Activated CD8-positive, alpha-beta memory T cell treated with anti-CD3 and anti-CD28 coated beads, Interleukin-2, amount 10 ng/mL, durations not matched to agents 7 days and 5 days (primary cell): ENCODE results near the gene IRS2. TPM values are rescaled to one million over a fixed set of nuclear protein-coding genes. Genes with fewer than 3 reads are reported as not detected.

Source experiments
- ATAC-seq: fragments of 150-1000 bp; cut with Tn5 transposase; one replicate; pipeline ENCODE4 v1.10.0; 2021; ENCODE audit warnings: moderate library complexity
- CTCF ChIA-PET: fragments of 350-600 bp; sonication (Branson Sonifier 250); formaldehyde crosslinking; loops from one replicate; lab custom pipeline; 2021; ENCODE audit warnings: antibody characterized with exemption; lab: Charles Lee
- DNase-seq: peaks from one replicate; pipeline ENCODE4 v3.0.0-alpha.2; 2020
- H3K27ac Mint-ChIP-seq: one replicate; pipeline ENCODE4 v1.8.0; 2021; ENCODE audit warnings: mild to moderate bottlenecking, mixed read lengths
- H3K27me3 Mint-ChIP-seq: one replicate; pipeline ENCODE4 v1.8.0; 2021; ENCODE audit warnings: mixed read lengths
- H3K36me3 Mint-ChIP-seq: one replicate; pipeline ENCODE4 v1.8.0; 2021; ENCODE audit warnings: mild to moderate bottlenecking, mixed read lengths
- H3K4me1 Mint-ChIP-seq: one replicate; pipeline ENCODE4 v1.8.0; 2021; ENCODE audit warnings: mixed read lengths
- H3K4me3 Mint-ChIP-seq: one replicate; pipeline ENCODE4 v1.8.0; 2021; ENCODE audit warnings: mild to moderate bottlenecking, moderate library complexity, mixed read lengths
- H3K9me3 Mint-ChIP-seq: one replicate; pipeline ENCODE4 v1.8.0; 2022; ENCODE audit warnings: low read depth, mixed read lengths
- total RNA-seq, 2 experiments: library from RNA; stranded (reverse); gene quantifications; one replicate each; pipeline ENCODE4 v1.2.3, GENCODE V29; 2021

IRS2 gene
- total RNA-seq, 2 experiments from 2014 or later = 1.6 to 2.0 TPM

DNA sequence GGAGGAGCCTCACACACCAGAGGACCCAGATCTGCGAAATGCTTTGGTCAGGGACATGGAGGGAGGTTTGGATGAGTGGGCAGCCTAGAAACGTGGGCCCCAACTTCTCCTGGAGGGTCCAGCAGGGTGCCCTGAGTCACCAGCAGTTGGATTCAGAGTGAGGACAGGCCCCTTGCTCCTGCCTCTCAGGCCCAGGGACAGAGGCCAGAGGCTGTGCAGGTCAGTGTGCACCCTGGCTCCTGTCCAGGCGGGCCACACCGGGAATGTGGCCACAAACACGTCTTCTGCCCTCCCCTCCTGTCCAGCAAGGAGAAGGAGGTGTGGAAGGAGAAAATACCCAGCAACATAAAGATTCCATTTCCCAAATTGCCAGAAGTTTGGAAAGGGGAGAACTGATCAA lies 19.4 kb downstream of the IRS2 start:
- Mint-ChIP-seq H3K36me3 (no peaks in the 10 kb centered on the region), H3K27me3 (no peaks in the 10 kb centered on the region), H3K4me1 (peaks cover 5% of the 10 kb centered on the region), H3K27ac (no peak overlapping the region), H3K9me3 (no peaks in the 10 kb centered on the region), H3K4me3 (no peak overlapping the region)
- CTCF ChIA-PET = no interaction called here
- ATAC-seq = no peak
- no peak for DNase-seq

DNA sequence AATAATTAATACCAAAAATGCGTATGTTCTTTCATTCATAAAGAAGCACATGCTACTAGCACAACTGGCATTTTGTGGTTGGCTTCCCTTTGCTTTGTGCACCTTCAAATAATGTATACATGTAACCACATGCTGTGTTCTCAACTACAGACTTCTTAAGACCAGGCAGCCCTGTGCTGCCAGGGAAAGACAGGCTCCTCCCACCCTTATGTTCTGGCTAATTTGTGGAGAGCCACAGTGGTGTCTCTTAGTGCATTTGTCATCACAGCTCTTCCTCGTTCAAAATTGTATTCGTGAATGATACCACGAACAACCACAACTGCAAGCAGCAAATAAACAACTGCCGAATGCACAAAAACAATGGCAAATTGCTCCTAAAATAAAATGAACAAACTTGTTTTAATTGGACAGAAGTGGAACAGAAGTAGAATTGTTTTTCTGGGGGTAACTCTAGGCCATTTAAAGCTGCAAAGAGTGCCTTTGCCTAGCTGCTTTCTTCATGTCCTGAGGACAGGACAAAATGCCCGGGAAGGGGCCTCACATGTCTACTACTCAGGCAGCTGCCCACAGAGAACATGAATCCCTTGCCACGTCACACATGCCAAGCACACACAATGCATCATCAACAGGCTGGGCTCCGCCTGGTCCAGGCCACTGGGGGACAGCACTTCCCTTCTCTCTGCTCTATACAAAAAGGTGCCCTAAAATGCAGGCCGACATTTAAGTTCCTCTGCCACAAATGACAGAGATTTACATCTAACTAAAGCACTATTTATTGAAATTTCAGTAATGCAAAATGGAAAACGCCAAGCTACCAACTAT lies 21.7 kb downstream of the IRS2 start:
- CTCF ChIA-PET = interaction anchor here (1.0 kb wide), 1 partner anchor 20 kb away, joined by 4 read pairs; no protein-coding TSS in a partner anchor
- no peaks in the 10 kb centered on the region for H3K27me3 Mint-ChIP-seq
- no peak overlapping the region for H3K4me3 Mint-ChIP-seq
- no peaks in the 10 kb centered on the region for H3K36me3 Mint-ChIP-seq
- no peak overlapping the region for H3K27ac Mint-ChIP-seq
- H3K4me1 Mint-ChIP-seq = peaks cover 5% of the 10 kb centered on the region
- no peaks in the 10 kb centered on the region for H3K9me3 Mint-ChIP-seq
- ATAC-seq (peak; percentile 60), DNase-seq (no peak)

DNA sequence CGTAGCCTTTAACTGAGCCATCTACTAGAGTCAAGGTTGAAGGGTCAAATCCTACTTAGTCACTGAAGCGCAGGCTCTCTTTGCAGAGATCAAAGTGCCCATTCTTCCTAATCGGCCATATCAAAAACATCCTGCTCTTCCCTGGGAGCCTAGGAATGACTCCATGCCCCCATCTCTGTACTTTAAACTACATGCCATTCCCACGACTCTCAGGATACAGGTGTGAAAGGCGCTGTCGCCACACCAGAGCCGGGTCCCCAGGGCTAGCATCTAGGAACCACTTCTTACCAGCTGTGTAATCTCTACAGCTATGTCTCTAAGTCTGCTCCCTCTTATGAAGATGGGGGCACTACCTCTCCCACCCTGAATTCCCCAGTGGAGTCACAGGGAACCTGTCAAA lies 22.3 kb downstream of the IRS2 start:
- Mint-ChIP-seq H3K4me3 (no peak overlapping the region), H3K9me3 (no peaks in the 10 kb centered on the region), H3K36me3 (no peaks in the 10 kb centered on the region), H3K4me1 (peaks cover 5% of the 10 kb centered on the region), H3K27ac (no peak overlapping the region), H3K27me3 (no peaks in the 10 kb centered on the region)
- no peak for DNase-seq
- ATAC-seq = no peak
- CTCF ChIA-PET = interaction anchor here (1.3 kb wide), 1 partner anchor 20 kb away, joined by 3 read pairs; no protein-coding TSS in a partner anchor

DNA sequence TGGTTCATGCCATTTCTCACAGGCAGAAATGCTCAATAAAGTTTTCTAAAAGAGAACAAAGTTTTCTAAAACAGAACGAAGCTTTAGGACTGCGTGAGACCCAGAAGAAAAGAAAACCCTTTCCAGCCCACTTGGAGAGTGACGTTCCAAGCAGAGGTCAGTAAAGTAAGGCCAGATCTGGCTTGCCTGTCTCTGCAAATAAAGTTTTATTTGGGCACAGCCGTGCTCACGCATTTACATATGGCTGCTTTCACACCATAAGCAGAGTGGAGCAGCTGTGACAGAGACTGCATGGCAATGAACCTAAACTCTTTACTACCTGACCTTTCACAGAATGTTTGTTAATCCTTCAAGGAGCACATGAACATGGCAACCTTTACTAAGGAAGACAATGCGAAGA lies 23.6 kb downstream of the IRS2 start:
- H3K36me3 Mint-ChIP-seq = no peaks in the 10 kb centered on the region
- no peaks in the 10 kb centered on the region for H3K27me3 Mint-ChIP-seq
- CTCF ChIA-PET = interaction anchor here (1.3 kb wide), 1 partner anchor 19 kb away, joined by 3 read pairs; no protein-coding TSS in a partner anchor
- ATAC-seq = no peak
- H3K27ac Mint-ChIP-seq = no peak overlapping the region
- no peaks in the 10 kb centered on the region for H3K9me3 Mint-ChIP-seq
- DNase-seq = no peak
- H3K4me3 Mint-ChIP-seq = no peak overlapping the region
- H3K4me1 Mint-ChIP-seq = peaks cover 5% of the 10 kb centered on the region

DNA sequence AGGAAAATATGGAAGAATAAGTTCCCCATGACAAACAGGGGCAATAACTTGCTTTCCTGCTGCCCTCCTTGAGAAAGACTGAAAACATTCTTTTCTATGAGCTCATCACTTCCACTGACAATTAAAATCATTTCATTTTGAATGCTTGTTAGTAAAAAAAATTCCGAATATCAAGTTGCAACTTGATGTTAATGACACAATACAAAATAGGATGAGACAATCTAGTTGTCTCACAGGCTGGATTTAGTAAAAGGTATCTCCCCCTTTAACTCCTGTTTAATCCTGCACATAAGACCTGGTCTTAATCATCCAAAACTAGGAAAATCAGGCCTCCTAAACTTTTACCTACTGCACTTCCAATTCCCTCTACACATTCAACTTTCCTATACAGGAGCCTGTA lies 24.7 kb downstream of the IRS2 start:
- H3K9me3 Mint-ChIP-seq = no peaks in the 10 kb centered on the region
- H3K4me3 Mint-ChIP-seq = no peak overlapping the region
- CTCF ChIA-PET = no interaction called here
- H3K27me3 Mint-ChIP-seq = no peaks in the 10 kb centered on the region
- H3K36me3 Mint-ChIP-seq = no peaks in the 10 kb centered on the region
- no peak for DNase-seq
- H3K27ac Mint-ChIP-seq = no peak overlapping the region
- no peak for ATAC-seq
- peaks cover 5% of the 10 kb centered on the region for H3K4me1 Mint-ChIP-seq

DNA sequence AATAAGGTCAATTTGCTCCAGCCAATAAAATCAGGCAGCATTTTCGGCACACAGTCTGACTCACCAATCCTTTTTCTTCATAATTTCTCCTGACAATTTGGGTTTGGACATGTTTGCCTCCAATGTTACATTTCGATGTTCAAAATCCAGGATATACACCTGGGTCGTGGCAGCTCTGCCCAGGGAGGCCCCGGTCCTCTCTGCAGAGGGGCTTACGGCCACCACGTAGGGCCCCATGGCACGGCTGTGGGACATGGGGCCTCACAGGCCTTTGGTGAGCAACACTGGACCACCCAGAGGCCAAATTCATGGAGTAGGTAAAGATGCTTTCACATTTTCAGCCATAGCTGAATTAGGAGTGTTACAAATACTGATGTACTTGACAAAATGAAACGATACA lies 25.4 kb downstream of the IRS2 start:
- Mint-ChIP-seq H3K27ac (no peak overlapping the region), H3K4me1 (peaks cover 5% of the 10 kb centered on the region), H3K4me3 (no peak overlapping the region), H3K27me3 (no peaks in the 10 kb centered on the region), H3K36me3 (no peaks in the 10 kb centered on the region), H3K9me3 (no peaks in the 10 kb centered on the region)
- ATAC-seq (no peak), DNase-seq (no peak)
- CTCF ChIA-PET = no interaction called here

DNA sequence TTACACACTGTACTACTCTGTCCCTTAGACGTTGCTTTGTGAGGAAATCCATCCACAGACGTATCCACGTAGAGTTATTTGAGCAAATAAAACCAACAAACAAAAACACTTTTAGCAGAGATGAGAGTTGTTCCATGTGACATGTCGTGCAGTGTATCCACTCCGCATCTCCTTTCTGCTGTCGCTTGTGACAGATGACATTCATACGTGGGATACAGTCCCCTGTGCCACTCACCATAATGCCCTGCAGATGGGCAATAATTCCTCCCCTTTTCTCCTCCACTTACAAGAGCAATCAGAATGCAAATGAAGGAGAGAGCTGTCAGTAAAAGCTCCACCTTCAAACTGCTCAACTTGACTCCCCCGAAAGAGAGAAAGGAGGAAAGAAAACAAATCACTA lies 26.0 kb downstream of the IRS2 start:
- H3K27ac Mint-ChIP-seq = no peak overlapping the region
- DNase-seq = no peak
- peaks cover 5% of the 10 kb centered on the region for H3K4me1 Mint-ChIP-seq
- H3K27me3 Mint-ChIP-seq = no peaks in the 10 kb centered on the region
- no peak overlapping the region for H3K4me3 Mint-ChIP-seq
- H3K9me3 Mint-ChIP-seq = no peaks in the 10 kb centered on the region
- ATAC-seq = no peak
- CTCF ChIA-PET = no interaction called here
- H3K36me3 Mint-ChIP-seq = no peaks in the 10 kb centered on the region

DNA sequence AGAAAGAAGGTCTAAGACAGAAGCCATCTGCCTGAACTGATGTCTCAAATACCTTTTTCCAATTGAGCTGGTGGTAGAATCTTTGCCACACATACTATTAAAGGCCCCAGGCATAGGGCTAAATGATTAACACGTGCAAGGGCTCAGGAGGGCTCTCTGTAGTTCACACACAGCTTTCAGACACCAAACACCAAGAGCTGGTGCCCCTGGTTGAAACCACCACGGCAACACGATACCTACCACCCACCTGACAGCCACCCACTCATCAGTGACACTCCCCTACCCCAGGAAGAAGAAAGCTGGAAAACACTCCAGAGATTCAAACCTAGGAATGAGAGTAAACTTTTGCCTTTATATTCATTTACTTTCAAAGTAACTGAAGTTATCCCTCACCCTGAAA lies 26.8 kb downstream of the IRS2 start:
- DNase-seq = no peak
- no peak overlapping the region for H3K27ac Mint-ChIP-seq
- peaks cover 2% of the 10 kb centered on the region for H3K4me1 Mint-ChIP-seq
- H3K27me3 Mint-ChIP-seq = no peaks in the 10 kb centered on the region
- H3K9me3 Mint-ChIP-seq = no peaks in the 10 kb centered on the region
- H3K4me3 Mint-ChIP-seq = no peak overlapping the region
- no peak for ATAC-seq
- CTCF ChIA-PET = no interaction called here
- H3K36me3 Mint-ChIP-seq = no peaks in the 10 kb centered on the region

DNA sequence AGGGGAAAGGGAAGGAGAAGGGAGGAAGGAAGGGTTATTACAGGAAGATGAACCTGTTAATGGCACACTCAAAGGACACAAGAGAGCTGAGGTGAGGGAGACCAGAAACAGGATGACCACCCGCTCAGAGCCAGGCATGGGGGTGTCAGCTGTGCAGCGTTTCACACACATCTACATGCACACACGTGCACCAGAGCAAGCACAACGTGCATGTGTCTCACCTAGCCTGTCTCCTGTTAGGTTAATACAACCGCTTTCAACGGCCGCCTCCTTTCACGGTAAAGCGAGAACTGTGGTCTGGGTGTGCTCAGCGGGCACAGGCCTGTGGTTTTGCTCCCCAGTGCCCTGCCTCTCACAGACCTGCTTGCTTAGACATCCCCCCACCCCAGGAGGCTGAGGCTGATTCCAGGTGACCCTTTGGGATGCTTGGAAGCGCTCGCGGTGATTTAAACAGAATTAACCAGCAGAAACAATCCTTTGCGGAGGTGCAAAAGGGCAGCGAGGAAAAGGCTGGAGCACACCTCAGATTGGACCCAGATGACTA lies 27.4 kb downstream of the IRS2 start:
- H3K27me3 Mint-ChIP-seq = no peaks in the 10 kb centered on the region
- H3K27ac Mint-ChIP-seq = no peak overlapping the region
- no peaks in the 10 kb centered on the region for H3K4me1 Mint-ChIP-seq
- H3K36me3 Mint-ChIP-seq = no peaks in the 10 kb centered on the region
- DNase-seq = no peak
- CTCF ChIA-PET = no interaction called here
- no peak overlapping the region for H3K4me3 Mint-ChIP-seq
- H3K9me3 Mint-ChIP-seq = no peaks in the 10 kb centered on the region
- no peak for ATAC-seq

DNA sequence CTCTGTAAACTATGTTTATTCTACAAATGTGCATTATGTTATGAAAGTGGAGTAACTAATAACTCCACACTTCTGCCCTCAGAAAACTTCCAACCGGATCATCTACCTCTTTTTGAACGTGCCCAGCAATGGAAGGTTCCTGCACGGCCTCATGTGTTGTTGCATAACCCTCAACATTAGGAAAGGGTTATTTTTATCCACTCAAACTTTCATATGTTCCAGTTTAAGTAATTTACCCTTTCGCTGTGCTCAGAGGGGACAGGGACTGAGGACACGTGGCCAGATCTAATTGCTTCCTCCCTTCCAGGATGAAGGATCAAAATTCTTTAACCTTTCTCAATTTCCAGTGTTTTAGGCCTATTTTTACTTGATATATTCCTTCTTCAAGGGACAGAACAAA lies 29.6 kb downstream of the IRS2 start:
- ATAC-seq (no peak), DNase-seq (no peak)
- no peaks in the 10 kb centered on the region for H3K36me3 Mint-ChIP-seq
- no peaks in the 10 kb centered on the region for H3K27me3 Mint-ChIP-seq
- no peaks in the 10 kb centered on the region for H3K4me1 Mint-ChIP-seq
- no peaks in the 10 kb centered on the region for H3K9me3 Mint-ChIP-seq
- H3K27ac Mint-ChIP-seq = no peak overlapping the region
- H3K4me3 Mint-ChIP-seq = no peak overlapping the region
- CTCF ChIA-PET = no interaction called here

- Mint-ChIP-seq H3K27ac (no peak overlapping the region), H3K4me3 (no peak overlapping the region), H3K4me1 (no peaks in the 10 kb centered on the region), H3K9me3 (no peaks in the 10 kb centered on the region), H3K27me3 (no peaks in the 10 kb centered on the region), H3K36me3 (no peaks in the 10 kb centered on the region)
- DNase-seq (no peak), ATAC-seq (no peak)
- CTCF ChIA-PET = no interaction called here
These were observed 30.4 kb downstream of the IRS2 start for GRCh38 chr13:109755997-109756396.

DNA sequence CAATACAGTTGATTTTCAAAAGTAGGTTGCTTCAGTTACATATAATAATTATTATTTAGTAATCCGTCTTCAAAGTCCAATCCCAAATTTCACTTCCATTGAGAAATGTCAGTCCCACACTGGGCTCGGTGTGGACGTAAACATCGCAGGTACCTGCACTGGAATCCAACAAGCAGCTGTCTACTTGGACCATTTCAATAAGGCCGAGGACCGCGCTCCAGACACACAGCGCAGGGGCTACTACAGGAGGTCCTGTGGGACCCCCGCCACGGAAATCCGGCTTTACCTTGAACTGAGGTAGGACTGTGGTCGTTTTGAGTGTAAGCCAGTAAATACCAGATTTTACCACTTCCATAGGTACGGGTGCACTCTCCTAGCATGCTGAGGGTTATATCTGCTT lies 30.8 kb downstream of the IRS2 start:
- CTCF ChIA-PET = no interaction called here
- Mint-ChIP-seq H3K4me3 (no peak overlapping the region), H3K4me1 (no peaks in the 10 kb centered on the region), H3K9me3 (no peaks in the 10 kb centered on the region), H3K27me3 (no peaks in the 10 kb centered on the region), H3K27ac (no peak overlapping the region), H3K36me3 (no peaks in the 10 kb centered on the region)
- ATAC-seq (no peak), DNase-seq (no peak)

- no peak overlapping the region for H3K4me3 Mint-ChIP-seq
- H3K4me1 Mint-ChIP-seq = no peaks in the 10 kb centered on the region
- no peaks in the 10 kb centered on the region for H3K27me3 Mint-ChIP-seq
- CTCF ChIA-PET = interaction anchor here (0.5 to 1.2 kb wide), 2 partner anchors 34 to 629 kb away, joined by 3 read pairs; no protein-coding TSS in a partner anchor
- no peak overlapping the region for H3K27ac Mint-ChIP-seq
- no peaks in the 10 kb centered on the region for H3K36me3 Mint-ChIP-seq
- H3K9me3 Mint-ChIP-seq = no peaks in the 10 kb centered on the region
- DNase-seq = no peak
- ATAC-seq = no peak
These were observed 34.9 kb downstream of the IRS2 start for GRCh38 chr13:109751477-109751876.

- DNase-seq (no peak), ATAC-seq (no peak)
- Mint-ChIP-seq H3K4me1 (no peaks in the 10 kb centered on the region), H3K4me3 (no peak overlapping the region), H3K9me3 (no peaks in the 10 kb centered on the region), H3K36me3 (no peaks in the 10 kb centered on the region), H3K27me3 (no peaks in the 10 kb centered on the region), H3K27ac (no peak overlapping the region)
- CTCF ChIA-PET = interaction anchor here (1.2 kb wide), 1 partner anchor 35 kb away, joined by 3 read pairs; no protein-coding TSS in a partner anchor
These were observed 36.1 kb downstream of the IRS2 start for GRCh38 chr13:109750221-109750775.
